Sciatic nerve (tissue), 2 donors: ENCODE data around the gene CXorf58. TPM values are rescaled to one million over a fixed set of nuclear protein-coding genes. Genes with fewer than 3 reads are reported as not detected.
"Not testable (repeated sequence)": the region's sequence is repeated elsewhere in the genome, so short reads cannot be mapped to it uniquely, and the experiment has no call there.

Experiments used
- ATAC-seq: fragments of 200-7000 bp; cut with Tn5 transposase; one replicate; pipeline ENCODE4 v1.9.1; 2020; ENCODE audit warnings: mild to moderate bottlenecking, moderate library complexity
- DNase-seq: peaks from one replicate; pipeline ENCODE4 v3.0.0-alpha.2; 2020; ENCODE audit warnings: low spot score
- intact Hi-C: fragments of 100-400 bp; cut with DNase I; formaldehyde crosslinking; loops from one replicate; pipeline ENCODE4 v1.14.2; 2022
- total RNA-seq: library from RNA; stranded (reverse); fragmentation: NEBNext Ultra II Directional; extraction: Animal tissue kit (Norgen Biotek cat#: 25700); gene quantifications from one replicate; pipeline ENCODE4 v1.2.1, GENCODE V29; 2021
- donor health status: DM: no; HTN: no; CAD: no.
- donor health status: DM: no; HTN: no; CAD: no.

Gene CXorf58
- total RNA-seq, 1 donor from 2014 or later: not detected

- intact Hi-C loops: no loop called here
- ATAC-seq: no peak
- DNase-seq: no peak
Measured at GRCh38 chrX:23938690-23939089, 30.9 kb downstream of the CXorf58 start.

- intact Hi-C loops: no loop called here
- ATAC-seq (no peak), DNase-seq (no peak)
Measured at GRCh38 chrX:23939203-23939602, 31.4 kb downstream of the CXorf58 start.

GRCh38 chrX:23944234-23944633 lies 36.4 kb downstream of the CXorf58 start:
- DNase-seq: no peak
- intact Hi-C loops: no loop called here
- ATAC-seq: no peak

GRCh38 chrX:23945206-23945605 lies 37.4 kb downstream of the CXorf58 start:
- intact Hi-C loops: no loop called here
- ATAC-seq: no peak
- DNase-seq: no peak

GRCh38 chrX:23952391-23952790 lies 44.6 kb downstream of the CXorf58 start:
- DNase-seq: no peak
- intact Hi-C loops: no loop called here
- no peak for ATAC-seq

- intact Hi-C loops: no loop called here
- DNase-seq (no peak), ATAC-seq (no peak)
Measured at GRCh38 chrX:23952984-23953907, 45.4 kb downstream of the CXorf58 start.

GRCh38 chrX:23953908-23954269 lies 46.1 kb downstream of the CXorf58 start:
- no peak for ATAC-seq
- DNase-seq: no peak
- intact Hi-C loops: no loop called here

GRCh38 chrX:23954396-23954795 lies 46.6 kb downstream of the CXorf58 start:
- ATAC-seq (no peak), DNase-seq (no peak)
- intact Hi-C loops: no loop called here

- ATAC-seq: no peak
- intact Hi-C loops: no loop called here
- no peak for DNase-seq
Measured at GRCh38 chrX:23959781-23960180, 52.0 kb downstream of the CXorf58 start.

GRCh38 chrX:23964191-23964590 lies 56.4 kb downstream of the CXorf58 start:
- no peak for ATAC-seq
- DNase-seq: no peak
- intact Hi-C loops: no loop called here

GRCh38 chrX:23965630-23966029 lies 57.8 kb downstream of the CXorf58 start:
- ATAC-seq, DNase-seq, intact Hi-C loops: not testable (repeated sequence)

GRCh38 chrX:23978491-23978890 lies 70.7 kb downstream of the CXorf58 start:
- DNase-seq (no peak), ATAC-seq (no peak)
- intact Hi-C loops: no loop called here

- intact Hi-C loops: no loop called here
- DNase-seq: no peak
- no peak for ATAC-seq
Measured at GRCh38 chrX:23980011-23980441, 72.2 kb downstream of the CXorf58 start.

GRCh38 chrX:23981222-23981621 lies 73.4 kb downstream of the CXorf58 start:
- DNase-seq (no peak), ATAC-seq (no peak)
- intact Hi-C loops: no loop called here

GRCh38 chrX:23981711-23982110 lies 73.9 kb downstream of the CXorf58 start:
- no peak for ATAC-seq
- intact Hi-C loops: no loop called here
- no peak for DNase-seq

GRCh38 chrX:23982891-23983290 lies 75.1 kb downstream of the CXorf58 start:
- no peak for ATAC-seq
- intact Hi-C loops: no loop called here

More at GRCh38 chrX:23982891-23983290, 75.1 kb downstream of the CXorf58 start:
- DNase-seq: no peak

Other genes with a start within 250 kb of the CXorf58 start
- 53.8 TPM for gene PRDX4, start 240.5 kb upstream of the CXorf58 start, total RNA-seq
- gene ACOT9, start 164.7 kb upstream of the CXorf58 start, total RNA-seq: 42.4 TPM
- 417 TPM for gene SAT1, start 124.8 kb upstream of the CXorf58 start, total RNA-seq
- 38.6 TPM for gene APOO, start 68 bp upstream of the CXorf58 start, total RNA-seq
- 7.9 TPM for gene KLHL15, start 119.2 kb downstream of the CXorf58 start, total RNA-seq
- 153 TPM for gene EIF2S3, start 146.9 kb downstream of the CXorf58 start, total RNA-seq
- 75.1 TPM for gene ZFX, start 241.7 kb downstream of the CXorf58 start, total RNA-seq